Fibroblast of the aortic adventitia (primary cell): ENCODE data around the gene CFAP61. TPM values are rescaled to one million over a fixed set of nuclear protein-coding genes. Genes with fewer than 3 reads are reported as not detected.

Experiments
- DNase-seq: peaks from one replicate; pipeline ENCODE4 v3.0.0-alpha.2; 2010; ENCODE audit warnings: low read depth
- H3K4me3 ChIP-seq: 2 replicates; pipeline ENCODE4 v1.5.1; 2011; ENCODE audit warnings: low read depth, mild to moderate bottlenecking, control low read depth, low read length, moderate library complexity
- CTCF ChIP-seq: IDR thresholded peaks from 2 replicates; pipeline ENCODE4 v1.5.1; 2011; ENCODE audit warnings: mild to moderate bottlenecking, low read length, control low read depth, inconsistent platforms; ENCODE audit not compliant: insufficient read depth
- total RNA-seq: library from RNA; depleted of rRNA; stranded (reverse); fragments of >200 nt; gene quantifications from 2 replicates; pipeline ENCODE4 v1.2.3, GENCODE V29; 2012; ENCODE audit warnings: low replicate concordance

CFAP61 gene
- total RNA-seq, 1 donor: 0.18 TPM

- peak; percentile 1 for DNase-seq
- H3K4me3 ChIP-seq: no peak overlapping the region
- TF ChIP-seq CTCF: peak; percentile 38
Measured at GRCh38 chr20:20184149-20184548, 131.8 kb downstream of the CFAP61 start.

- no peak for DNase-seq
- no peak overlapping the region for H3K4me3 ChIP-seq
- no peak for TF ChIP-seq CTCF
Measured at GRCh38 chr20:20184706-20185105, 132.4 kb downstream of the CFAP61 start.

GRCh38 chr20:20188647-20189046 lies 136.3 kb downstream of the CFAP61 start:
- no peak for TF ChIP-seq CTCF
- no peak overlapping the region for H3K4me3 ChIP-seq
- no peak for DNase-seq

GRCh38 chr20:20192366-20192765 lies 140.0 kb downstream of the CFAP61 start:
- no peak overlapping the region for H3K4me3 ChIP-seq
- no peak for TF ChIP-seq CTCF
- no peak for DNase-seq

GRCh38 chr20:20195021-20195705 lies 142.8 kb downstream of the CFAP61 start:
- no peak for TF ChIP-seq CTCF

GRCh38 chr20:20196610-20197009 lies 144.3 kb downstream of the CFAP61 start:
- TF ChIP-seq CTCF: no peak
- DNase-seq: no peak
- H3K4me3 ChIP-seq: no peak overlapping the region

More at GRCh38 chr20:20195021-20195705, 142.8 kb downstream of the CFAP61 start:
- no peak overlapping the region for H3K4me3 ChIP-seq
- no peak for DNase-seq

- DNase-seq: no peak
- H3K4me3 ChIP-seq: no peak overlapping the region
- TF ChIP-seq CTCF: no peak
Measured at GRCh38 chr20:20198011-20198410, 145.7 kb downstream of the CFAP61 start.
